ENCODE results near the gene SPRED1. TPM values are rescaled to one million over a fixed set of nuclear protein-coding genes. Genes with fewer than 3 reads are reported as not detected.

The SPRED1 gene
- total and polyA plus RNA-seq, 2 experiments from 2014 or later, result 11.4 to 44.0 TPM

- TF ChIP-seq ZNF462 (CRISPR knock-in tag; IDR thresholded peaks at IDR 0.05) (no peak), JUNB (IDR thresholded peaks at IDR 0.05; ENCODE audit: unreplicated experiment) (no peak), EZH2phosphoT487 (IDR thresholded peaks at IDR 0.05; ENCODE audit: unreplicated experiment) (no peak), POLR2AphosphoS5 (IDR thresholded peaks at IDR 0.05; ENCODE audit: low read depth) (no peak)
These were observed 145.5 kb downstream of the SPRED1 start (continued) for GRCh38 chr15:38398134-38398533.

GRCh38 chr15:38401106-38401505 lies 148.5 kb downstream of the SPRED1 start:
- H3K4me1 Mint-ChIP-seq, result no peaks in the 10 kb centered on the region
- H3K27ac Mint-ChIP-seq, result no peak overlapping the region
- no peak overlapping the region for H2AFZ ChIP-seq
- no peaks in the 10 kb centered on the region; the same call in 1 of the 2 replicates for H3K9me2 ChIP-seq (ENCODE audit: insufficient read depth)
- peaks cover 11% of the 10 kb centered on the region; the same call in 1 of the 3 replicates for H3K9me3 Mint-ChIP-seq
- no peaks in the 10 kb centered on the region for H3K4me1 ChIP-seq (ENCODE audit: insufficient read depth)
- ATAC-seq (no peak), DNase-seq (ENCODE audit: low spot score) (no peak)
- H3K4me3 ChIP-seq, result no peak overlapping the region
- no peaks in the 10 kb centered on the region for H3K36me3 Mint-ChIP-seq (ENCODE audit: low read depth)
- H3K36me3 ChIP-seq (ENCODE audit: insufficient read depth), result no peaks in the 10 kb centered on the region
- H3K4me2 ChIP-seq, result no peak overlapping the region
- no peak overlapping the region for H3K27ac ChIP-seq (ENCODE audit: low read depth)
- H3K79me2 ChIP-seq (replicated peaks; ENCODE audit: insufficient read depth), result no peaks in the 10 kb centered on the region
- H3K4me3 Mint-ChIP-seq, result no peak overlapping the region
- H3K27me3 ChIP-seq (ENCODE audit: insufficient read depth), result no peaks in the 10 kb centered on the region
- no peaks in the 10 kb centered on the region for H3F3A ChIP-seq (replicated peaks; ENCODE audit: low read depth)
- no peaks in the 10 kb centered on the region for H3K27me3 Mint-ChIP-seq (ENCODE audit: insufficient read depth, low read depth, poor library complexity)
- no peaks in the 10 kb centered on the region for H4K20me1 ChIP-seq (replicated peaks; ENCODE audit: insufficient read depth)
- no peak for TF ChIP-seq CREB1 (CRISPR knock-in tag; IDR thresholded peaks at IDR 0.05; ENCODE audit: low read depth)
- TF ChIP-seq EZH2 (IDR thresholded peaks at IDR 0.05; ENCODE audit: low read depth, unreplicated experiment), result no peak
- no peak for TF ChIP-seq ETS1 (IDR thresholded peaks at IDR 0.05)
- no peak for TF ChIP-seq JUNB (IDR thresholded peaks at IDR 0.05; ENCODE audit: unreplicated experiment)
- no peak for TF ChIP-seq ZNF462 (CRISPR knock-in tag; IDR thresholded peaks at IDR 0.05)
- no peak for TF ChIP-seq NANOG (IDR thresholded peaks at IDR 0.05; ENCODE audit: borderline replicate concordance)
- TF ChIP-seq POLR2AphosphoS5 (IDR thresholded peaks at IDR 0.05; ENCODE audit: low read depth), result no peak
- TF ChIP-seq ZNF114 (CRISPR knock-in tag; IDR thresholded peaks at IDR 0.05), result no peak

Measured in GM23338 (cell line).